Measurements from ENCODE around the gene MOB3B. TPM values are rescaled to one million over a fixed set of nuclear protein-coding genes. Genes with fewer than 3 reads are reported as not detected.

The MOB3B gene
- total RNA-seq, 1 donor from 2014 or later: 10.0 TPM

- Mint-ChIP-seq H3K9me3 (peaks cover 8% of the 10 kb centered on the region), H3K4me1 (peaks cover 85% of the 10 kb centered on the region), H3K27ac (no peak overlapping the region), H3K36me3 (ENCODE audit: low read depth) (peaks cover 19% of the 10 kb centered on the region), H3K27me3 (no peaks in the 10 kb centered on the region), H3K4me3 (no peak overlapping the region)
- POLR2A ChIA-PET: interaction anchor here (1.3 kb wide), 1 partner anchor 8 kb away, joined by 4 read pairs; no protein-coding TSS in a partner anchor
- intact Hi-C loops (cut with micrococcal nuclease): no loop called here
- ATAC-seq (ENCODE audit: low read depth): no peak
- CTCF ChIA-PET: interaction anchor here (1.6 kb wide), 1 partner anchor 52 kb away, joined by 6 read pairs; the partner anchor contains the start of gene MOB3B
- no peak for DNase-seq
- TF ChIP-seq, protein P1, sequence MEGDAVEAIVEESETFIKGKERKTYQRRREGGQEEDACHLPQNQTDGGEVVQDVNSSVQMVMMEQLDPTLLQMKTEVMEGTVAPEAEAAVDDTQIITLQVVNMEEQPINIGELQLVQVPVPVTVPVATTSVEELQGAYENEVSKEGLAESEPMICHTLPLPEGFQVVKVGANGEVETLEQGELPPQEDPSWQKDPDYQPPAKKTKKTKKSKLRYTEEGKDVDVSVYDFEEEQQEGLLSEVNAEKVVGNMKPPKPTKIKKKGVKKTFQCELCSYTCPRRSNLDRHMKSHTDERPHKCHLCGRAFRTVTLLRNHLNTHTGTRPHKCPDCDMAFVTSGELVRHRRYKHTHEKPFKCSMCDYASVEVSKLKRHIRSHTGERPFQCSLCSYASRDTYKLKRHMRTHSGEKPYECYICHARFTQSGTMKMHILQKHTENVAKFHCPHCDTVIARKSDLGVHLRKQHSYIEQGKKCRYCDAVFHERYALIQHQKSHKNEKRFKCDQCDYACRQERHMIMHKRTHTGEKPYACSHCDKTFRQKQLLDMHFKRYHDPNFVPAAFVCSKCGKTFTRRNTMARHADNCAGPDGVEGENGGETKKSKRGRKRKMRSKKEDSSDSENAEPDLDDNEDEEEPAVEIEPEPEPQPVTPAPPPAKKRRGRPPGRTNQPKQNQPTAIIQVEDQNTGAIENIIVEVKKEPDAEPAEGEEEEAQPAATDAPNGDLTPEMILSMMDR (IDR thresholded peaks at IDR 0.05): no peak
Observed at GRCh38 chr9:27476870-27477515, 52.6 kb downstream of the MOB3B start.

DNA sequence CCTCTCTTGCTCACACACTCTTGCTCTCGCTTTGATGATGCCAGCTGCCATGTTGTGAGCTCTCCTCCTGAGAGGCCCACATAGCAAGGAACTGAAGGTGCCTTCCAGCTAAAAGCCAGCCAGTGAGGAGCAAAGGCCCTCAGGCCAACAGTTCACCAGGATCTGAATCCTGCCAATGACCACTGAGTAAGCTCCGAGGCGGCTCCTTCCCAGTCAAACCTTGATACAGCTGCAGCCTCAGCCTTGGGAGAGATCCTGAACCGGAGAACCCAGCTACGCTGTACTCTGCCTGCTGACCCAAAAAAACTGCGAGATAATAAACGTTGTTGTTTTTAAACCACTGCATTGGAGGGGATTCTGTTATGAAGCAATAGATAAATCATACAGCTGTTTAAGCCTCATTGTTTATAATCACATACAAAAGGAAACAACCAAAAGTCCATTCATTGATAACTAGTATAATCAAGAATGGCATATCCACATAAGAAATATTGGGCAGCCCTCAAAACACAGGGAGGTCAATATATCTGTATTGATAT is 54.5 kb downstream of the MOB3B start:
- Mint-ChIP-seq H3K4me1 (peaks cover 87% of the 10 kb centered on the region), H3K27me3 (no peaks in the 10 kb centered on the region), H3K36me3 (ENCODE audit: low read depth) (peaks cover 28% of the 10 kb centered on the region), H3K9me3 (peaks cover 8% of the 10 kb centered on the region), H3K4me3 (no peak overlapping the region), H3K27ac (no peak overlapping the region)
- TF ChIP-seq, protein P1 (IDR thresholded peaks at IDR 0.05): no peak
- CTCF ChIA-PET: interaction anchor here (1.3 kb wide), 1 partner anchor 14 kb away, joined by 3 read pairs; no protein-coding TSS in a partner anchor
- intact Hi-C loops (cut with micrococcal nuclease): no loop called here
- no peak for DNase-seq
- POLR2A ChIA-PET: interaction anchor here (1.2 to 2.1 kb wide), 3 partner anchors 10 to 29 kb away, joined by 4 to 5 read pairs (median 4); no protein-coding TSS in a partner anchor
- no peak for ATAC-seq (ENCODE audit: low read depth)

DNA sequence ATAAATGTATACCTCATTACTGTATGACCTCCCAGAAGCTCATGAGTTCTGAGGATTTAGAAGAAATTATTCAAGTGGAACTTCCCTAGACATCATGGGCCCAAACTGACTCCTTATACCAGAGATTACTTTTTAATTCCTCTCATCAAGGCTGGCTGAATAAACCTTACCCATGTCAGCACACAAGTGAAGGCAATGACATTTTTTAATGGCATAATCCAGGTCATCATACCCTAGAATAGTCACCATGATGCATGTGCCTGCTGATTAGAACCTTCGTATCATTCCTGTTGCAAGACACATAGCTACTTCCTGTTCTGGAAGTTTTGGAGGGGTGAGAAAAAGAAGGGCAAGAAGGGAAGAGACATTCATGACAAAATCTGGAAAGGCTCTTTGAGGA is 55.3 kb downstream of the MOB3B start:
- no peak overlapping the region for H3K27ac Mint-ChIP-seq
- CTCF ChIA-PET: interaction anchor here (1.3 kb wide), 1 partner anchor 13 kb away, joined by 3 read pairs; no protein-coding TSS in a partner anchor
- H3K4me1 Mint-ChIP-seq: peaks cover 87% of the 10 kb centered on the region
- no peaks in the 10 kb centered on the region for H3K27me3 Mint-ChIP-seq
- POLR2A ChIA-PET: interaction anchor here (1.2 to 2.1 kb wide), 2 partner anchors 11 to 13 kb away, joined by 4 to 5 read pairs; no protein-coding TSS in a partner anchor
- TF ChIP-seq, protein P1 (IDR thresholded peaks at IDR 0.05): no peak
- H3K9me3 Mint-ChIP-seq: peaks cover 8% of the 10 kb centered on the region
- no peak for ATAC-seq (ENCODE audit: low read depth)
- DNase-seq: no peak
- peaks cover 29% of the 10 kb centered on the region for H3K36me3 Mint-ChIP-seq (ENCODE audit: low read depth)
- no peak overlapping the region for H3K4me3 Mint-ChIP-seq
- intact Hi-C loops (cut with micrococcal nuclease): no loop called here

DNA sequence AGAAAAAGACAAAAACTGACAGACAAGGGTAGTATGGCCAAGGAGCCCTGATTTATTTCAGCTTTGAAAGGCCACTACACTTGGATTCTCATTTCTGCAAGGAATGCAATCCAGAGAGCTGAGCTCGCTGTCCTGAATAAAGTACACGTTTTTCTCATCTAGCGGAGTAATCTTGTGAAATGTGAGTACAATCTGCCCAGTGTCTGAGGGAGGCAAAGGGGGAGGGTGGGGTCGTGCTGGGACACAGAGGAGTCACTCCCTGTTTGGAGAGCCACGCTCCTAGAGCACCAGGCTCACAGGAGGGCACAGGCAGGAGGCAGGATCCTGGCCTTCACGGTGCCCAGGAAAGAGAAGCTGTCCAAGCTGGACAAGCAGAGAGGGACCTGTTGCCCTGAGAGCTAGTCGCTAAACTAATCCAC is 56.5 kb downstream of the MOB3B start:
- H3K9me3 Mint-ChIP-seq: peaks cover 2% of the 10 kb centered on the region
- intact Hi-C loops (cut with micrococcal nuclease): no loop called here
- H3K27me3 Mint-ChIP-seq: no peaks in the 10 kb centered on the region
- CTCF ChIA-PET: interaction anchor here (0.6 kb wide), 1 partner anchor 11 kb away, joined by 3 read pairs; no protein-coding TSS in a partner anchor
- ATAC-seq (ENCODE audit: low read depth) (no peak), DNase-seq (no peak)
- peaks cover 88% of the 10 kb centered on the region for H3K4me1 Mint-ChIP-seq
- POLR2A ChIA-PET: interaction anchor here (1.0 kb wide), 1 partner anchor 13 kb away, joined by 4 read pairs; no protein-coding TSS in a partner anchor
- H3K4me3 Mint-ChIP-seq: no peak overlapping the region
- TF ChIP-seq, protein P1 (IDR thresholded peaks at IDR 0.05): no peak
- H3K27ac Mint-ChIP-seq: no peak overlapping the region
- H3K36me3 Mint-ChIP-seq (ENCODE audit: low read depth): peaks cover 29% of the 10 kb centered on the region

- peaks cover 88% of the 10 kb centered on the region for H3K4me1 Mint-ChIP-seq
Observed at GRCh38 chr9:27472195-27472594, 57.4 kb downstream of the MOB3B start.

More at GRCh38 chr9:27472195-27472594, 57.4 kb downstream of the MOB3B start:
- DNase-seq: no peak
- intact Hi-C loops (cut with micrococcal nuclease): no loop called here
- Mint-ChIP-seq H3K4me3 (no peak overlapping the region), H3K27ac (no peak overlapping the region), H3K27me3 (no peaks in the 10 kb centered on the region), H3K9me3 (no peaks in the 10 kb centered on the region), H3K36me3 (ENCODE audit: low read depth) (peaks cover 25% of the 10 kb centered on the region)
- ATAC-seq (ENCODE audit: low read depth): no peak
- TF ChIP-seq, protein P1 (IDR thresholded peaks at IDR 0.05): no peak
- ChIA-PET CTCF (interaction anchor here (0.6 to 1.1 kb wide), 2 partner anchors 11 to 139 kb away, joined by 3 read pairs; no protein-coding TSS in a partner anchor), POLR2A (interaction anchor here (0.6 to 1.0 kb wide), 2 partner anchors 14 to 20 kb away, joined by 3 to 4 read pairs; no protein-coding TSS in a partner anchor)

Data from activated B cell treated with CpG ODN at 0.5 μM for 24 hours (primary cell).